Osteocyte (in vitro differentiated cells): ENCODE results near the gene CES2. TPM values are rescaled to one million over a fixed set of nuclear protein-coding genes. Genes with fewer than 3 reads are reported as not detected.
A peak's percentile ranks its signal among the peaks of the same experiment; 100 is the strongest.

Experiments used
- DNase-seq: peaks from one replicate; pipeline ENCODE4 v3.0.0; 2021; ENCODE audit warnings: mixed read lengths; ENCODE audit not compliant: unreplicated experiment; ENCODE audit errors: extremely low spot score
- H3K27ac Mint-ChIP-seq: one replicate; pipeline ENCODE4 v1.8.0; 2021; ENCODE audit warnings: mild to moderate bottlenecking, mixed read lengths; ENCODE audit not compliant: unreplicated experiment
- H3K27me3 Mint-ChIP-seq: one replicate; pipeline ENCODE4 v1.8.0; 2021; ENCODE audit warnings: mixed read lengths; ENCODE audit not compliant: unreplicated experiment
- H3K36me3 Mint-ChIP-seq: one replicate; pipeline ENCODE4 v1.8.0; 2021; ENCODE audit warnings: mixed read lengths; ENCODE audit not compliant: unreplicated experiment
- H3K4me1 Mint-ChIP-seq: one replicate; pipeline ENCODE4 v1.8.0; 2021; ENCODE audit warnings: mixed read lengths; ENCODE audit not compliant: unreplicated experiment
- H3K4me3 Mint-ChIP-seq: one replicate; pipeline ENCODE4 v1.8.0; 2021; ENCODE audit warnings: mild to moderate bottlenecking, moderate library complexity, mixed read lengths; ENCODE audit not compliant: unreplicated experiment
- H3K9me3 Mint-ChIP-seq: one replicate; pipeline ENCODE4 v1.8.0; 2021; ENCODE audit warnings: mixed read lengths; ENCODE audit not compliant: unreplicated experiment
- total RNA-seq: library from RNA; stranded (reverse); gene quantifications from 2 replicates; pipeline ENCODE4 v1.2.1, GENCODE V29; 2021
- TF ChIP-seq, protein P1 (sequence below): fragments of 200-600 bp; sonication (generic); IDR thresholded peaks from 2 replicates; pipeline ENCODE4 v1.5.0; 2021; ENCODE audit warnings: antibody characterized with exemption, mild to moderate bottlenecking, moderate library complexity

CES2 gene
- total RNA-seq, 1 donor from 2014 or later, result 38.6 TPM

- Mint-ChIP-seq H3K27ac (peak overlapping the region; percentile 71), H3K4me3 (no peak overlapping the region), H3K9me3 (no peaks in the 10 kb centered on the region), H3K36me3 (peaks cover 2% of the 10 kb centered on the region), H3K4me1 (peaks cover 37% of the 10 kb centered on the region), H3K27me3 (peaks cover 4% of the 10 kb centered on the region)
- TF ChIP-seq, protein P1, sequence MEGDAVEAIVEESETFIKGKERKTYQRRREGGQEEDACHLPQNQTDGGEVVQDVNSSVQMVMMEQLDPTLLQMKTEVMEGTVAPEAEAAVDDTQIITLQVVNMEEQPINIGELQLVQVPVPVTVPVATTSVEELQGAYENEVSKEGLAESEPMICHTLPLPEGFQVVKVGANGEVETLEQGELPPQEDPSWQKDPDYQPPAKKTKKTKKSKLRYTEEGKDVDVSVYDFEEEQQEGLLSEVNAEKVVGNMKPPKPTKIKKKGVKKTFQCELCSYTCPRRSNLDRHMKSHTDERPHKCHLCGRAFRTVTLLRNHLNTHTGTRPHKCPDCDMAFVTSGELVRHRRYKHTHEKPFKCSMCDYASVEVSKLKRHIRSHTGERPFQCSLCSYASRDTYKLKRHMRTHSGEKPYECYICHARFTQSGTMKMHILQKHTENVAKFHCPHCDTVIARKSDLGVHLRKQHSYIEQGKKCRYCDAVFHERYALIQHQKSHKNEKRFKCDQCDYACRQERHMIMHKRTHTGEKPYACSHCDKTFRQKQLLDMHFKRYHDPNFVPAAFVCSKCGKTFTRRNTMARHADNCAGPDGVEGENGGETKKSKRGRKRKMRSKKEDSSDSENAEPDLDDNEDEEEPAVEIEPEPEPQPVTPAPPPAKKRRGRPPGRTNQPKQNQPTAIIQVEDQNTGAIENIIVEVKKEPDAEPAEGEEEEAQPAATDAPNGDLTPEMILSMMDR, result no peak
- DNase-seq, result no peak
Measured at GRCh38 chr16:66926171-66926947, 9.0 kb upstream of the CES2 start.

- Mint-ChIP-seq H3K27ac (peak overlapping the region; percentile 71), H3K4me1 (peaks cover 37% of the 10 kb centered on the region), H3K27me3 (peaks cover 4% of the 10 kb centered on the region), H3K9me3 (no peaks in the 10 kb centered on the region), H3K36me3 (peaks cover 2% of the 10 kb centered on the region), H3K4me3 (no peak overlapping the region)
- no peak for DNase-seq
- TF ChIP-seq, protein P1, result no peak
Measured at GRCh38 chr16:66926961-66927436, 8.3 kb upstream of the CES2 start.

- Mint-ChIP-seq H3K27ac (peak overlapping the region; percentile 71), H3K9me3 (no peaks in the 10 kb centered on the region), H3K27me3 (peaks cover 4% of the 10 kb centered on the region), H3K4me1 (peaks cover 42% of the 10 kb centered on the region), H3K36me3 (peaks cover 2% of the 10 kb centered on the region), H3K4me3 (no peak overlapping the region)
- TF ChIP-seq, protein P1, result no peak
- DNase-seq, result no peak
Measured at GRCh38 chr16:66927918-66928649, 7.2 kb upstream of the CES2 start.

DNA sequence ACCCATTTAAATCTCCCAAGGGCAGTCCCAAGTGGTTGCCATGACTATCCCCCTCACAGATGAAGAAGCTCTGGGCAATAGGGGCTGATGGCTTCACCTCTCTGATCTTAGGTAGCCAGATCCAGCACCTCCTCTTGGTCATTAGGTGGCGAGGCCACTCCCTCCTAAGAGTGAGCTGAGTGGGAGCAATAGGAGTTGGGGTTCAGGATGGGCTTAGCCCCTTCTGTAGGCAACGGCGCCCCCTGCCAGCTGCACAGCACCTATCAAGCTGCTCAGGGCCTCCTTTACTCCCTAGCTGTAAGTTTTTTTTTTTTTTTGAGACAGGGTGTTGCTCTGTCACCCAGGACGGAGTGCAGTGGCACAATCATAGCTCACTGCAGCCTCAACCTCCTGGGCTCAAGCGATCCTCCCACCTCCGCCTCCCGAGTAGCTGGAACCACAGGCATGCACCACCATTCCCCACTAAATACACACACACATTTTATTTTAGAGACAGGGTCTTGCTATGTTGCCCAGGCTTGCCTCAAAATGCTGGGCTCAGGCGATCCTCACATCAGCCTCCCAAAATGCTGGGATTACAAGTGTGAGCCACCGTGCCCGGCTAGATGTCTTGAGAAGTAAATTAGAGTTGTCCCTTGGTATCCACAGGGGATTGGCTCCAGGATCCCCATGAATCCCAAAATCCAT, 6.5 kb upstream of the CES2 start:
- TF ChIP-seq, protein P1, result peak; percentile 49
- Mint-ChIP-seq H3K27ac (no peak overlapping the region), H3K9me3 (no peaks in the 10 kb centered on the region), H3K27me3 (peaks cover 4% of the 10 kb centered on the region), H3K4me1 (peaks cover 42% of the 10 kb centered on the region), H3K4me3 (no peak overlapping the region), H3K36me3 (no peaks in the 10 kb centered on the region)
- DNase-seq, result no peak
